GM20000 (cell line): ENCODE measurements around the gene MPND.

Experiments
- DNase-seq: peaks from one replicate; pipeline ENCODE4 v3.0.0; 2012; ENCODE audit warnings: low spot score
- CTCF ChIP-seq: IDR thresholded peaks from 2 replicates; pipeline ENCODE4 v1.5.1; 2012; ENCODE audit warnings: mild to moderate bottlenecking, control low read depth; ENCODE audit errors: extremely low read depth, missing control alignments

MPND gene

GRCh38 chr19:4365341-4365740 lies 22.0 kb downstream of the MPND start:
- no peak for DNase-seq
- TF ChIP-seq CTCF = no peak

GRCh38 chr19:4365791-4366665 lies 22.7 kb downstream of the MPND start:
- DNase-seq = no peak
- no peak for TF ChIP-seq CTCF

- no peak for TF ChIP-seq CTCF
- DNase-seq = no peak
Measured at GRCh38 chr19:4366666-4367335, 23.4 kb downstream of the MPND start.

- DNase-seq = no peak
- no peak for TF ChIP-seq CTCF
Measured at GRCh38 chr19:4367336-4367723, 24.0 kb downstream of the MPND start.

- DNase-seq = no peak
- no peak for TF ChIP-seq CTCF
Measured at GRCh38 chr19:4367781-4368127, 24.4 kb downstream of the MPND start.

GRCh38 chr19:4368128-4368820 lies 24.9 kb downstream of the MPND start:
- DNase-seq = no peak
- no peak for TF ChIP-seq CTCF

GRCh38 chr19:4369109-4369887 lies 25.9 kb downstream of the MPND start:
- DNase-seq = peak; percentile 83
- no peak for TF ChIP-seq CTCF
